Endothelial cell of umbilical vein (primary cell): ENCODE measurements around the gene ADA. TPM values are rescaled to one million over a fixed set of nuclear protein-coding genes. Genes with fewer than 3 reads are reported as not detected.

Experiments
- polyA plus RNA-seq, 4 experiments: library from polyadenylated mRNA; depleted of rRNA in 3 of 4; stranded (reverse) in 3 of 4; unstranded in 1 of 4; fragments of >200 nt; gene quantifications; 2 replicates each; pipeline versions ENCODE4 v1.2.1 to v1.2.3, GENCODE V29; 2011 to 2012; ENCODE audit warnings: missing spikeins in 1 of 4
- total RNA-seq: library from RNA; stranded (reverse); gene quantifications from 2 replicates; pipeline ENCODE4 v1.2.3, GENCODE V29; 2021

The ADA gene
- total and polyA plus RNA-seq, 2 donors (not counting 3 experiments of a cell fraction or from before 2014, with no cell fraction given), result 26.3 to 33.1 TPM

Other genes starting within 250 kb of the ADA start
- 8.0 and 8.7 TPM in 2 replicates for gene TTPAL, start 175.8 kb downstream of the ADA start, total RNA-seq
- gene TTPAL, start 175.8 kb downstream of the ADA start, polyA plus RNA-seq, result 3.0 and 4.0 TPM in 2 replicates
- 83.7 TPM in 2 replicates for gene SERINC3, start 129.6 kb downstream of the ADA start, total RNA-seq
- gene SERINC3, start 129.6 kb downstream of the ADA start, polyA plus RNA-seq, result 177 and 181 TPM in 2 replicates
- gene PKIG, start 69.1 kb downstream of the ADA start, total RNA-seq, result 127 and 135 TPM in 2 replicates
- gene PKIG, start 69.1 kb downstream of the ADA start, polyA plus RNA-seq, result 167 and 174 TPM in 2 replicates
- gene CCN5, start 63.7 kb upstream of the ADA start, total RNA-seq, result not detected in 2 replicates
- 0.03 and 0.14 TPM in 2 replicates for gene CCN5, start 63.7 kb upstream of the ADA start, polyA plus RNA-seq
- not detected in 2 replicates for gene KCNK15, start 94.2 kb upstream of the ADA start, total RNA-seq
- 0.05 and 0.06 TPM in 2 replicates for gene KCNK15, start 94.2 kb upstream of the ADA start, polyA plus RNA-seq
- gene RIMS4, start 158.8 kb upstream of the ADA start, total RNA-seq, result not detected in 2 replicates
- not detected in 2 replicates for gene RIMS4, start 158.8 kb upstream of the ADA start, polyA plus RNA-seq
- gene YWHAB, start 234.0 kb upstream of the ADA start, total RNA-seq, result 255 and 256 TPM in 2 replicates
- 45.9 and 65.9 TPM in 2 replicates for gene YWHAB, start 234.0 kb upstream of the ADA start, polyA plus RNA-seq